Keratinocyte (primary cell): ENCODE data around the gene CLRN2. TPM values are rescaled to one million over a fixed set of nuclear protein-coding genes. Genes with fewer than 3 reads are reported as not detected.

ENCODE experiments used
- DNase-seq: peaks from one replicate; pipeline ENCODE4 v3.0.0-alpha.2; 2011; ENCODE audit warnings: low read depth, missing footprints, low spot score
- FAIRE-seq: peaks from 2 replicates; lab custom pipeline; 2011; peaks lifted over from hg19 to GRCh38; lab: Jason Lieb, UNC
- H2AFZ ChIP-seq: 2 replicates; pipeline ENCODE4 v1.6.0; 2012; ENCODE audit warnings: low read length, control low read depth, inconsistent platforms; ENCODE audit not compliant: control insufficient read depth
- H3K27ac ChIP-seq: 2 replicates; pipeline ENCODE4 v1.5.1; 2011; ENCODE audit warnings: low read length; ENCODE audit not compliant: control insufficient read depth, insufficient read depth
- H3K27me3 ChIP-seq: 3 replicates; pipeline ENCODE4 v1.6.0; 2011; ENCODE audit warnings: low read length; ENCODE audit not compliant: control insufficient read depth, insufficient read depth; ENCODE audit errors: extremely low read depth
- H3K36me3 ChIP-seq, 2 experiments: 2 replicates in 1 of 2; 3 replicates in 1 of 2; pipeline ENCODE4 v1.5.1; 2011; ENCODE audit warnings: low read length in 2 of 2, mild to moderate bottlenecking in 1 of 2; ENCODE audit not compliant: control insufficient read depth in 2 of 2, insufficient read depth in 2 of 2; ENCODE audit errors: extremely low read depth in 1 of 2
- H3K4me1 ChIP-seq: 3 replicates; pipeline ENCODE4 v1.5.1; 2011; ENCODE audit warnings: low read length; ENCODE audit not compliant: control insufficient read depth, insufficient read depth; ENCODE audit errors: extremely low read depth
- H3K4me2 ChIP-seq: 3 replicates; pipeline ENCODE4 v1.6.0; 2011; ENCODE audit warnings: low read depth, low read length; ENCODE audit not compliant: control insufficient read depth, insufficient read depth; ENCODE audit errors: extremely low read depth
- H3K4me3 ChIP-seq, 3 experiments: fragments of 200-600 bp in 1 of 3; sonication (generic) in 1 of 3; 2 replicates in 2 of 3; 3 replicates in 1 of 3; pipeline ENCODE4 v1.5.1; 2011 to 2016; ENCODE audit warnings: low read length in 3 of 3, mild to moderate bottlenecking in 3 of 3, control low read depth in 2 of 3, inconsistent platforms in 1 of 3, low read depth in 1 of 3, mixed read lengths in 1 of 3, mixed run types in 1 of 3, moderate library complexity in 1 of 3; ENCODE audit not compliant: control insufficient read depth in 2 of 3, insufficient read depth in 2 of 3; ENCODE audit errors: extremely low read depth in 1 of 3
- H3K79me2 ChIP-seq: 2 replicates; pipeline ENCODE4 v1.6.0; 2012; ENCODE audit warnings: low read length; ENCODE audit not compliant: control insufficient read depth, insufficient read depth
- H3K9ac ChIP-seq: 3 replicates; pipeline ENCODE4 v1.6.0; 2011; ENCODE audit warnings: low read length; ENCODE audit not compliant: control insufficient read depth, insufficient read depth; ENCODE audit errors: extremely low read depth
- H3K9me1 ChIP-seq: 3 replicates; pipeline ENCODE4 v1.6.0; 2011; ENCODE audit warnings: low read length; ENCODE audit not compliant: control insufficient read depth, insufficient read depth; ENCODE audit errors: extremely low read depth
- H3K9me3 ChIP-seq: 2 replicates; pipeline ENCODE4 v1.5.1; 2012; ENCODE audit warnings: low read depth, low read length; ENCODE audit not compliant: control insufficient read depth
- H4K20me1 ChIP-seq: 3 replicates; pipeline ENCODE4 v1.6.0; 2011; ENCODE audit warnings: low read length; ENCODE audit not compliant: control insufficient read depth, insufficient read depth; ENCODE audit errors: extremely low read depth
- CTCF ChIP-seq, 3 experiments: IDR thresholded peaks in 1 of 3; conservative IDR thresholded peaks in 1 of 3; optimal IDR thresholded peaks in 1 of 3; 2 replicates in 2 of 3; 3 replicates in 1 of 3; pipeline versions ENCODE3 to v1.5.1; 2011; ENCODE audit warnings: low read length in 3 of 3, mild to moderate bottlenecking in 3 of 3, moderate library complexity in 2 of 3, control low read depth in 1 of 3, inconsistent platforms in 1 of 3; ENCODE audit not compliant: insufficient read depth in 2 of 3; ENCODE audit errors: extremely low read depth in 1 of 3
- EZH2 ChIP-seq: IDR thresholded peaks from one replicate; pipeline ENCODE4 v1.6.1; 2012; ENCODE audit warnings: inconsistent platforms, mild to moderate bottlenecking, low read length, moderate library complexity
- dilution Hi-C: fragments of 300-500 bp; cut with MboI; formaldehyde crosslinking; loops from one replicate; pipeline ENCODE4 v1.7.0; 2020; ENCODE audit warnings: low sequenced_read_pairs; ENCODE audit not compliant: extremely low pct_ligation_motif_present
- polyA plus RNA-seq, 5 experiments: library from polyadenylated mRNA; depleted of rRNA in 3 of 5; stranded (reverse) in 3 of 5; stranded (forward) in 1 of 5; unstranded in 1 of 5; fragments of >200 nt; gene quantifications; 1 replicate in 1 of 5; 2 replicates in 3 of 5; 3 replicates in 1 of 5; pipeline versions ENCODE4 v1.2.1 to v1.2.3, GENCODE V29; 2011 to 2012; ENCODE audit warnings: missing spikeins in 2 of 5, low read depth in 1 of 5, low replicate concordance in 1 of 5

Gene CLRN2
- polyA plus RNA-seq, 1 donor (not counting 4 experiments of a cell fraction or from before 2014, with no cell fraction given) = not detected

GRCh38 chr4:17500574-17500973 lies 14.4 kb upstream of the CLRN2 start:
- H3K79me2 ChIP-seq = peaks cover 2% of the 10 kb centered on the region
- dilution Hi-C loops = no loop called here
- H3K4me3 ChIP-seq = no peak overlapping the region
- no peaks in the 10 kb centered on the region for H4K20me1 ChIP-seq
- no peak overlapping the region for H3K9ac ChIP-seq
- no peak overlapping the region for H3K27ac ChIP-seq
- H3K4me1 ChIP-seq = peaks cover 15% of the 10 kb centered on the region
- no peaks in the 10 kb centered on the region for H3K27me3 ChIP-seq
- H2AFZ ChIP-seq = no peak overlapping the region
- FAIRE-seq (no peak), DNase-seq (no peak)
- no peaks in the 10 kb centered on the region for H3K9me1 ChIP-seq
- no peaks in the 10 kb centered on the region for H3K9me3 ChIP-seq
- peaks cover 14 to 18% of the 10 kb centered on the region in 2 experiments for H3K36me3 ChIP-seq
- TF ChIP-seq EZH2 (no peak), CTCF (optimal IDR thresholded peaks at IDR 0.05 in 1 of 3, IDR thresholded peaks at IDR 0.05 in 1 of 3, conservative IDR thresholded peaks at IDR 0.05 in 1 of 3; ENCODE audit: extremely low read depth in 1 of 3, insufficient read depth in 2 of 3, low read length in 3 of 3) (no peak)
- no peak overlapping the region for H3K4me2 ChIP-seq

DNA sequence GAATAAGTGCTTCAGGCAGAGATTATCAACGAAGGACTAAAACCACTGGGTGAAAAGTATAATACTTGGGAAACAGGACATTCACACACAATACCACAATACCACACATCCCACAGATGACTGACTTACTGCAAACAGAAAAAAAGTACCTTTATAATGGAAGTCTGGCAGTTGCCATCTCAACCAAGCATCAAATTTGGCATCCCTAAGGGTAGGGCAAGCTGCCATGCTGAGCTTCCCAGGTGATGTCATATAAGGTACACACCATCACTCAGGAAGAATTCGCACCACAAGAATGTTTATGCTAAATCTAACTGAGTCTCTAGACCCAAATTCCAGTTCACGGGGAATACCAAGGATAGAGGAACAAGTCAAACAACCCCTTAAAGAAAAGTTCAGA lies 12.2 kb upstream of the CLRN2 start:
- Histone ChIP-seq H3K27me3 (no peaks in the 10 kb centered on the region), H3K79me2 (peaks cover 4% of the 10 kb centered on the region), H3K9me1 (no peaks in the 10 kb centered on the region), H3K27ac (peak overlapping the region; percentile 61), H4K20me1 (no peaks in the 10 kb centered on the region), H3K9ac (no peak overlapping the region), H3K4me1 (peaks cover 15% of the 10 kb centered on the region), H3K36me3 (peaks cover 17 to 19% of the 10 kb centered on the region in 2 experiments), H3K4me3 (no peak overlapping the region), H3K4me2 (peak overlapping the region; percentile 4), H2AFZ (no peak overlapping the region), H3K9me3 (no peaks in the 10 kb centered on the region)
- FAIRE-seq = peak; percentile 65
- DNase-seq = peak; percentile 77
- dilution Hi-C loops = no loop called here
- TF ChIP-seq EZH2 (no peak), CTCF (optimal IDR thresholded peaks at IDR 0.05 in 1 of 3, IDR thresholded peaks at IDR 0.05 in 1 of 3, conservative IDR thresholded peaks at IDR 0.05 in 1 of 3; ENCODE audit: extremely low read depth in 1 of 3, insufficient read depth in 2 of 3, low read length in 3 of 3) (no peak)
